ENCODE data around the gene NKRF.

Gene NKRF

DNA sequence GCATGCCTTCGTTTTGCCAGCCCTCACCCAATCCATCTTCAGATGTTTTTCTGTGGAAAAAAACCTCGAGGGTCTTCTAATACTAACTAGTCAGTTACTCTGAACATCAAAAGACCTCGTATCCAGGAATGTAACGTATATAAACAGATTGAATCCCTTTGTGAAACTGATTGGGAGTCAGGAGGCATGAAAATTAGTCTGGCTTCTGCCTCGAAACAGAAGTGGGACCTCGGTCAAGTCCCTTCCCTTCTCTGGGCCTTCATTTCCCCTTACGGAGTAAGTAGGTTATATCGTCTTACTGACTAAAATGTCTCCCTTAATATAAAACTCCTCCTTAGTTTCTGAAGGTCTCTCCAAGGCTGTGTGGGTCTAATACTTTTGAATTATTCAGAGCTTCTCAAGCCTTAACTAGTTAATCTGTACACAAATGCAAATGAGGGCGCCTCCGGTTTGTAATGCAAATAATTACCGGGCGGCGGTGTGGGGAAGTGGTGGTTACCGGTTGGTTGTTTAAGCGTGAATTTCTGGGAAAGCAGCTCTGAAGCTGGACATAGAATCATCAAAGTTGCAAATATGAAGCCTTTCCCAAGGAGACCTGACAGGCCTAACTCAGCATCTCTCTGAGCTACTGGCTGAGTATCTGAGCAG is 11.4 kb upstream of the NKRF start:
- H3K4me3 ChIP-seq (ENCODE audit: low read depth, low read length), result no peak overlapping the region
- TF ChIP-seq, protein P1, sequence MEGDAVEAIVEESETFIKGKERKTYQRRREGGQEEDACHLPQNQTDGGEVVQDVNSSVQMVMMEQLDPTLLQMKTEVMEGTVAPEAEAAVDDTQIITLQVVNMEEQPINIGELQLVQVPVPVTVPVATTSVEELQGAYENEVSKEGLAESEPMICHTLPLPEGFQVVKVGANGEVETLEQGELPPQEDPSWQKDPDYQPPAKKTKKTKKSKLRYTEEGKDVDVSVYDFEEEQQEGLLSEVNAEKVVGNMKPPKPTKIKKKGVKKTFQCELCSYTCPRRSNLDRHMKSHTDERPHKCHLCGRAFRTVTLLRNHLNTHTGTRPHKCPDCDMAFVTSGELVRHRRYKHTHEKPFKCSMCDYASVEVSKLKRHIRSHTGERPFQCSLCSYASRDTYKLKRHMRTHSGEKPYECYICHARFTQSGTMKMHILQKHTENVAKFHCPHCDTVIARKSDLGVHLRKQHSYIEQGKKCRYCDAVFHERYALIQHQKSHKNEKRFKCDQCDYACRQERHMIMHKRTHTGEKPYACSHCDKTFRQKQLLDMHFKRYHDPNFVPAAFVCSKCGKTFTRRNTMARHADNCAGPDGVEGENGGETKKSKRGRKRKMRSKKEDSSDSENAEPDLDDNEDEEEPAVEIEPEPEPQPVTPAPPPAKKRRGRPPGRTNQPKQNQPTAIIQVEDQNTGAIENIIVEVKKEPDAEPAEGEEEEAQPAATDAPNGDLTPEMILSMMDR (conservative IDR thresholded peaks at IDR 0.05; ENCODE audit: low read depth, low read length), result no peak
- no peak for DNase-seq (ENCODE audit: low read depth)

DNA sequence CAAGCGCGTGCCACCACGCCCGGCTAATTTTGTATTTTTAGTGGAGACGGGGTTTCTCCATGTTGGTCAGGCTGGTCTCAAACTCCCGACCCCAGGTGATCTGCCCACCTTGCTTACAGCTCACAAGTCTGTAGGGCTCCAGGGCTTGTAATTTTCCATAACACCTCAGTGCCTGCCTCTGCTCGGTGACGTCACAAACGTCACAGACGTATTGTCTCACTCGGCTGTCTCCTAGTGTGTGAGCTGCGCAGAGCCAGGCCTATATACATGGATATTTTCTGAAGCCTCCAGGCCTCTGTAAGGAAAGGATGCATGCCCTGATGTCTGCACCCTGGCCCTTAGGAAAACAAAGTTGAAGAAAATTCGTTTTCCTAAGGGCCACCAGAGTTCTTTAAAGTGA is 8.6 kb upstream of the NKRF start:
- DNase-seq (ENCODE audit: low read depth), result no peak
- TF ChIP-seq, protein P1 (conservative IDR thresholded peaks at IDR 0.05; ENCODE audit: low read depth, low read length), result no peak
- no peak overlapping the region for H3K4me3 ChIP-seq (ENCODE audit: low read depth, low read length)

DNA sequence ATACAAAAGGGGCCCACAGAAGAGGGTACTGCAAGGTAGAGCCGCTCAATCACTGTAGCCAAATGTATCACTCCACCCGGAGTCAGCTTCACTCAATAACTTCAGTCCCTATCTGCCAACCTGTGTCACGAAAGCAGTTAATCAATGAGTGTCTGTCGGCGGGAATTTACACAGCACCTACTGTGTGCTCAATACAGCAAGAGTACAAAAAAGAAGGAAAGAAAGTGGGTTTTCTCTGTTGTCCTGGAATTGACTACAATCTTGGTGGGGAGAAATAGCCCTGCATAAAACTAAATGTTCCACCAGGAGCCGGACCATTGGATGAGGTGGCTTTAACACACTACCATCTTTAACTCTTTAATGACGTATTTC is 780 bp upstream of the NKRF start:
- DNase-seq (ENCODE audit: low read depth), result no peak
- TF ChIP-seq, protein P1 (conservative IDR thresholded peaks at IDR 0.05; ENCODE audit: low read depth, low read length), result no peak

DNA sequence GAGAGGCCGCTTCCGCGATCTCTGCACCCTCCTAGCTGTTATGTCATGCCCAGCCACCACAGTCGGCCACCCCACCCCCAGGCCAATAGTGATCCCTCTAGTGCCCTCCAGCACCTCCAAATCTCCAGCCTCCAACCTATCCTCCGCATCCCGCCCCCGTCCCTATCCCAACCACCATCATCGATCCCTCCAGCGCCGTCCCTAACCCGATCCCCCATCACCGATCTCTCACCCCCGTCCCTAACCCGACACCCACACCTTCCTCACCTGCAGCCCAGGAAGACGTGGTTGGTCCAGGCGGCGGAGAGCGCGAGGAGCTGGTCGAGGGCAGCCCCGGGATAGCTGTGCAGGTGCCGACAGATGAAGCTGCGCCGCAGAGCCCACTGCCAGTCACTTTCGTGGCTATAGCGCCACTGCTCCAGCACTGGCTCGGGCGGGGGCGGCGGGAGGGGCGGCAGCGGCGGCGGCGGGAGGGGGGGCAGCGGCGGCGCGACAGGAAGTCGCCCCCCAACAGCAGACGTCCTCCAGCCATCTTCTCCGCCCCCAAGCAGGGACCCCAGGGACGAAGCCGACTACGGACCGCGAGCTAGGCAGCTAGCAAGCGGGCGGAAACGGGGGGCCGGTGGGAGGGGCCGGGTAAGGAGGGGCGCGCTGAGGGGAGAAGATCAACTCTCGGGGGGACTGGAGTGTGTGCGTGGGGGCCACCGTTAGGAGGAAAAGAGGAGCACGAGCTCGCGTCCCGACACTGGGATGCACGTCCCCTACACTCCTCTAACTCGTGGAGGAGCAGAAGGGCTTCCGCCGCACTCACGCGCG is 552 bp downstream of the NKRF start:
- peak overlapping the region; percentile 89 for H3K4me3 ChIP-seq (ENCODE audit: low read depth, low read length)
- TF ChIP-seq, protein P1 (conservative IDR thresholded peaks at IDR 0.05; ENCODE audit: low read depth, low read length), result no peak
- peak; percentile 2 for DNase-seq (ENCODE audit: low read depth)

More for the DNA sequence above, 780 bp upstream of the NKRF start:
- H3K4me3 ChIP-seq (ENCODE audit: low read depth, low read length), result peak overlapping the region; percentile 89

DNA sequence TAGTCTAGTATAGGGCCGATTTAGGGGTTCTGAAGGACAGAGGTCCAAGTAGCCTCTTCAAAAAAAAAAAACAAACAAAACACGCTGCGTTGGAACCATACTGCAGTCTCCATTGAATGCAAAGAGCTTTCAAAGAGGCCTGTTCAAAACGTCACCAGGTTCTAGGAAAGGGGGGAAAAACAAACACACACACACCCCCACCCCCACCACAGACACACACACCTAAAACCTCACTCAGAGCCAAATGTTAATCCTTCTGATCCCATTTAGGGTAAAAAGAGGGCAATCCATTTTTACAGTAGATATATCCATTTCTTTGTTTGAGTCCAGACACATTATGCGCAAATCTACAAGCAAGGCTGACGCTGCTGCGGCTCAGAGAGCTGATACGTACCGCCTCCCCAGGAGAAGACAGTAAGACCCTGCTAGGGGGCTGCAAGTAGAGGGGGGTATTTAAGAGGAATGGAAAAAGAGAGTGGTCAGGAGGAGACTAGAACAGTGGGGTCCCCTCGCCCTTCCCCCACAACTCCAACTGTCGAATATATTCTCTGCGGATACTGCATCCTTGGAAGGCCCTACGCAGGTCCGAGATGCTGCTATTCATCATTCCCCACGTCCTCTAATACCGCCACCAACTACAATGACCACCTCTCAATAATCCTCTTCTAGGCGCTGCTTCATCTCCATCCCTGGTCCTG is 1.3 kb downstream of the NKRF start:
- peak; percentile 4 for DNase-seq (ENCODE audit: low read depth)
- H3K4me3 ChIP-seq (ENCODE audit: low read depth, low read length), result peak overlapping the region; percentile 89
- TF ChIP-seq, protein P1 (conservative IDR thresholded peaks at IDR 0.05; ENCODE audit: low read depth, low read length), result no peak

DNA sequence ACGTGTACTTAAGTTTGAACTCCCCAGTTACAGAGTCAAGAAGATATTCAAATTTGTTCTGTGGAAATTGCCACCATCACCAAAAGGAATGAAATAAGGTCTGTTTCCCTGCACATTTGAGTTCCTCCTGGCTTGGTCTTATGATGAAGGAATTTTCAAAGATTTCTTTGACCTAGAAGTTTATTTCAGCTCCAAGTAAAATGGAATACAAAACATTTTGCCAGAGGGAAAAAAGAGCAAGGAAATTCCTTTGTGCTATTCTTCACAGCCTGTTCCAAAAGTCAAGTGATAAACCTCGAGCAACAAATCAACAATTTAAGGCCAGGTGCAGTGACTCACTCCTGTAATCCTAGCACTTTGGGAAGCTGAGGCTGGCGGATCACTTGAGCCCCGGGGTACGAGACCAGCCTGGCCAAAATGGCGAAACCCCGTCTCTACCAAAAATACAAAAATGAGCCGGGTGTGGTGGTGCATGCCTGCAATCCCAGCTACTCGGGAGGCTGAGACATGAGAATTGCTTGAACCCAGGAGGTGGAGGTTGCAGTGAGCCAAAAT is 3.4 kb downstream of the NKRF start:
- no peak for DNase-seq (ENCODE audit: low read depth)
- TF ChIP-seq, protein P1 (conservative IDR thresholded peaks at IDR 0.05; ENCODE audit: low read depth, low read length), result no peak
- no peak overlapping the region for H3K4me3 ChIP-seq (ENCODE audit: low read depth, low read length)
